ENCODE data around the gene INAFM2. TPM values are rescaled to one million over a fixed set of nuclear protein-coding genes. Genes with fewer than 3 reads are reported as not detected.

INAFM2 gene
- total RNA-seq, 1 experiment from 2014 or later = 25.4 TPM

DNA sequence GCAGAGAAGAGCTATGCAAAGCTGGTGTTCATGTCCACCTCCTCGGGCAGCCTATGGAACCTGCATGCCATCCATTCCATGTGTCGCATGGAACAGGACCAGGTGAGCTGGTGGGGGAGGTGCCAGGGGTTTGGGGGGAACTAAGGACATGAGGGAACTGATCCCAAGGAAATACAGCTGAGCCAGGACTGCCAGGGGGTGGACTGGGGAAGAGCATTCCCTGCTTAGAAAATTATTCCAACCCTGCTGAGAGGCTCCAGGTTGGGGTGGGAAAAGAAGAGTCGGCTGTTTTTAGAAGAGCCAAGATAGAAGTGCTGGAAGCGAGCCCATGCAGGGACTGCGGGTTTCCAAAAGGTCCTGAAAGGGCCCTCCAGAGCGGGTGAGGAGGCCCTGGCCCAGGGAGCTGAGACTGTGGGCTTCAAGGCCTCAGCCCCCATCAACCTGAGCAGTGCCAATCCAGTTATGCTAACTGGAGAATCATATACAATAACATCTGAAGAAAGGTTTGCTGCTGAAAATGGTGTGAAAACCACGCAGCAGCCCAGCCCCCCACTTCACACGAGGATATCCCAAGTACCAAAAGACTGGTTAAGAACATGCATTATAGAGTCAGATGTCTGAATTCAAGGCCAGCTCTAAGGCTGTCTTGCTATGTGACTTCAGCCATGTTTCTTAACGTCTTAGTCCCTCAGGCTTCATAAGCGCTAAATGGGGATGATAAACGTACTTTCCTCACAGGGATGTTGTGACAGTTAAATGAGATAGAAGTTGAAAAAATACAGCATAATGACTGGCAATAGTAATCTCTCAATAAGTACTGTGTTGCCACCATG lies 42.3 kb downstream of the INAFM2 start:
- H2AFZ ChIP-seq (ENCODE audit: low read length) = no peak overlapping the region
- H3K27me3 Mint-ChIP-seq (ENCODE audit: low read depth) = peaks cover 56% of the 10 kb centered on the region
- no peak overlapping the region for H3K56ac ChIP-seq (ENCODE audit: insufficient read length, low read depth, low read length)
- no peaks in the 10 kb centered on the region for H3K79me1 ChIP-seq (ENCODE audit: insufficient read depth, low read depth, low read length, poor library complexity, severe bottlenecking)
- no peak overlapping the region for H2AK5ac ChIP-seq (ENCODE audit: insufficient read length, low read length)
- no peak overlapping the region for H3K23ac ChIP-seq (ENCODE audit: insufficient read length, low read depth, low read length)
- no peaks in the 10 kb centered on the region for H3K9me3 ChIP-seq (ENCODE audit: control insufficient read depth, low read depth, low read length)
- TF ChIP-seq, protein P1, sequence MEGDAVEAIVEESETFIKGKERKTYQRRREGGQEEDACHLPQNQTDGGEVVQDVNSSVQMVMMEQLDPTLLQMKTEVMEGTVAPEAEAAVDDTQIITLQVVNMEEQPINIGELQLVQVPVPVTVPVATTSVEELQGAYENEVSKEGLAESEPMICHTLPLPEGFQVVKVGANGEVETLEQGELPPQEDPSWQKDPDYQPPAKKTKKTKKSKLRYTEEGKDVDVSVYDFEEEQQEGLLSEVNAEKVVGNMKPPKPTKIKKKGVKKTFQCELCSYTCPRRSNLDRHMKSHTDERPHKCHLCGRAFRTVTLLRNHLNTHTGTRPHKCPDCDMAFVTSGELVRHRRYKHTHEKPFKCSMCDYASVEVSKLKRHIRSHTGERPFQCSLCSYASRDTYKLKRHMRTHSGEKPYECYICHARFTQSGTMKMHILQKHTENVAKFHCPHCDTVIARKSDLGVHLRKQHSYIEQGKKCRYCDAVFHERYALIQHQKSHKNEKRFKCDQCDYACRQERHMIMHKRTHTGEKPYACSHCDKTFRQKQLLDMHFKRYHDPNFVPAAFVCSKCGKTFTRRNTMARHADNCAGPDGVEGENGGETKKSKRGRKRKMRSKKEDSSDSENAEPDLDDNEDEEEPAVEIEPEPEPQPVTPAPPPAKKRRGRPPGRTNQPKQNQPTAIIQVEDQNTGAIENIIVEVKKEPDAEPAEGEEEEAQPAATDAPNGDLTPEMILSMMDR (conservative IDR thresholded peaks at IDR 0.05) = no peak
- no peak overlapping the region for H2BK12ac ChIP-seq (ENCODE audit: insufficient read length, low read depth, low read length)
- H2BK20ac ChIP-seq (ENCODE audit: low read depth, low read length, poor library complexity, severe bottlenecking) = no peak overlapping the region
- H3K23me2 ChIP-seq (ENCODE audit: insufficient read length, low read depth, low read length, poor library complexity, severe bottlenecking) = no peaks in the 10 kb centered on the region
- H2BK5ac ChIP-seq (ENCODE audit: insufficient read length, low read length) = no peak overlapping the region
- H2BK120ac ChIP-seq (ENCODE audit: low read depth, low read length, poor library complexity, severe bottlenecking) = no peak overlapping the region
- H3K4me3 Mint-ChIP-seq = no peak overlapping the region
- no peak overlapping the region for H3K9ac ChIP-seq (ENCODE audit: extremely low read depth, insufficient read length, low read length)
- no peak overlapping the region for H4K8ac ChIP-seq (replicated peaks; ENCODE audit: insufficient read length, low read depth, low read length)
- H3K27ac Mint-ChIP-seq = no peak overlapping the region
- H4K91ac ChIP-seq (ENCODE audit: insufficient read length, low read depth, low read length) = no peak overlapping the region
- H3K18ac ChIP-seq (ENCODE audit: insufficient read length, low read depth, low read length) = no peak overlapping the region
- no peaks in the 10 kb centered on the region for H3K36me3 Mint-ChIP-seq (ENCODE audit: insufficient read depth in 1 of 3, low read depth in 3 of 3)
- H3T11ph ChIP-seq (ENCODE audit: low read length) = no peak overlapping the region
- no peaks in the 10 kb centered on the region for H3K4me1 ChIP-seq (ENCODE audit: insufficient read depth, low read length)
- no peaks in the 10 kb centered on the region for H4K20me1 ChIP-seq (ENCODE audit: control insufficient read depth, insufficient read depth, insufficient read length)
- no peak overlapping the region for H3K4ac ChIP-seq (ENCODE audit: low read depth, low read length)
- DNase-seq = no peak
- H3K27me3 ChIP-seq (ENCODE audit: insufficient read depth, low read length) = no peaks in the 10 kb centered on the region; the same call in none of the 2 replicates
- H3K4me2 ChIP-seq (ENCODE audit: insufficient read depth, insufficient read length, low read length) = no peak overlapping the region
- no peak overlapping the region for H3K27ac ChIP-seq (ENCODE audit: insufficient read length, low read depth, low read length)
- H3K9me3 Mint-ChIP-seq = peaks cover 0 to 2% of the 10 kb centered on the region in 2 experiments; a peak in 1 of 5 replicates
- WGBS (ENCODE audit: extremely low coverage, insufficient read length, low lambda C conversion rate) = no CpG with 5 or more reads among the region's 11 CpGs
- no peak overlapping the region for H4K5ac ChIP-seq (ENCODE audit: insufficient read length, low read depth, low read length)
- H3K79me2 ChIP-seq (ENCODE audit: insufficient read depth, low read length) = no peaks in the 10 kb centered on the region
- peaks cover 5 to 13% of the 10 kb centered on the region in 2 experiments for H3K4me1 Mint-ChIP-seq
- no peak overlapping the region for H3K14ac ChIP-seq (ENCODE audit: insufficient read depth, low read length)
- H2BK15ac ChIP-seq (ENCODE audit: low read depth, low read length) = no peak overlapping the region
